Nephron progenitor cell (in vitro differentiated cells): ENCODE measurements around the gene FAM169A.

ENCODE experiments used
- DNase-seq: peaks from one replicate; pipeline ENCODE4 v3.0.0; 2021
- H3K27ac Mint-ChIP-seq: 2 replicates; pipeline ENCODE4 v1.8.0; 2021; ENCODE audit warnings: mild to moderate bottlenecking, moderate library complexity, mixed read lengths
- H3K27me3 Mint-ChIP-seq: 2 replicates; pipeline ENCODE4 v1.8.0; 2021; ENCODE audit warnings: mild to moderate bottlenecking, low read depth, mixed read lengths; ENCODE audit not compliant: poor library complexity
- H3K36me3 Mint-ChIP-seq: 2 replicates; pipeline ENCODE4 v1.8.0; 2021; ENCODE audit warnings: low read depth, mixed read lengths
- H3K4me1 Mint-ChIP-seq: 2 replicates; pipeline ENCODE4 v1.8.0; 2021; ENCODE audit warnings: mixed read lengths
- H3K4me3 Mint-ChIP-seq: 2 replicates; pipeline ENCODE4 v1.8.0; 2021; ENCODE audit warnings: mild to moderate bottlenecking, moderate library complexity, mixed read lengths
- H3K9me3 Mint-ChIP-seq: 2 replicates; pipeline ENCODE4 v1.8.0; 2021; ENCODE audit warnings: mild to moderate bottlenecking, moderate library complexity, mixed read lengths
- TF ChIP-seq, protein P1 (sequence below): fragments of 200-600 bp; sonication (generic); IDR thresholded peaks from 2 replicates; pipeline ENCODE4 v1.5.0; 2021; ENCODE audit warnings: antibody characterized with exemption

Gene FAM169A

DNA sequence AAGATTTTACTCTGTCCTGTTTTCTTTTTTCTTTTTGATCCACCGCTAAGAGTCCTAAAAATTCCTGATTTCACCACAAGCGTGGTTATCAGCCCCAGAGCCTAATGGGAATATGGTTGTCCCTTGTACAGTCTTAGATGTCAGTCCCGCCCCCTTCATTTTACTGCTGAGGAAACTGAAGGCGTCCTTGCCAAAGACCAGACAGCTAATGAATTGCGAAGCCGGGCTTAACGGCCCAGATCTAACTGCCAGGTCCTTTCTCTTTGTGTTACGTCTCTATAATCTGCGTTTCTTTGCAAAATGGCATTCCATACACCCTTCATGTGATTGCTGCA, 98.6 kb downstream of the FAM169A start:
- Mint-ChIP-seq H3K36me3 (peaks cover 36% of the 10 kb centered on the region), H3K27me3 (no peaks in the 10 kb centered on the region)

DNA sequence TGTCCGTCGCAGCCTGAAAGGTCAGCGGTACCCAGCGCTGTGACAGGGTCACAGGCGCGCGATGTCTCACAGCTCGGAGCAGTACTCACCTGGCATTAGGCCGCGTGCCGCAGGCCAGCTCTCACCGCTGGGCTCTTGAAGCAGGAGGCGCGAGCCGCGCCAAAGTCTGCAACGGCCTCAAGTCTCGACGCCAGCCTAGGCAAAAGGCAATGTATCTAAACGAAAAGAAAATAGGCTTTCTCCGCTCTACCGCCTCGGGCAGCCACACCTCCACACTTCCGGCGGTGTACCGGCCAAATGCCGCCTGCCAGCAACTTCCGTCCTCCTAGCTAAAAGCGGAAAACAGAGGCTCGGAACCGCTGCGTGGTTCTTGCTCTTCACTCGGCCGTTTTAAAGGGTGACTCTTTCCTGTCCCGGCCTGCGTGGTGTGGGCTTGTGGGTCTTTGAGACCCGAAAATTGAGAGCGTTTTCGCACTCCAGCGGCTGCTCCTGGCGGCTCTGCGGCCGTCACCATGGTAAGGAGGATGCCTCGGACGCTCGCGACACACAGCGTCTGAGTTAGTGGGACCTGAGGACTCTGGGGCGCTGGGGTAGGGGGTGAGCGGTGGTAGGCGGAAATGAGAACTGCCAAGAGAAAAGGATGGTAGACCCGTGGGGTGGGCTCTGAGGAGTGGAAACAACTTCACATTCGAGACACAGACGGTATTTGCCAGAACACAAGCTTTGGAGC, 99.2 kb downstream of the FAM169A start, which contains the start of the genes GFM2 and NSA2:
Gene GFM2, minus strand, starts transcription at position 269 of the 730 bp plus-strand sequence. CDS start 3,375 bp downstream, outside the sequence.
Gene NSA2, plus strand, starts transcription at position 401 of the 730 bp plus-strand sequence. Its CDS starts 112 bp downstream, at position 513.
- H3K9me3 Mint-ChIP-seq = no peaks in the 10 kb centered on the region
- H3K4me3 Mint-ChIP-seq = peak within 1 kb of the TSS; percentile 100
- H3K27me3 Mint-ChIP-seq = no peaks in the 10 kb centered on the region
- H3K36me3 Mint-ChIP-seq = peaks cover 33% of the 10 kb centered on the region
- peak; percentile 90 for DNase-seq
- TF ChIP-seq, protein P1, sequence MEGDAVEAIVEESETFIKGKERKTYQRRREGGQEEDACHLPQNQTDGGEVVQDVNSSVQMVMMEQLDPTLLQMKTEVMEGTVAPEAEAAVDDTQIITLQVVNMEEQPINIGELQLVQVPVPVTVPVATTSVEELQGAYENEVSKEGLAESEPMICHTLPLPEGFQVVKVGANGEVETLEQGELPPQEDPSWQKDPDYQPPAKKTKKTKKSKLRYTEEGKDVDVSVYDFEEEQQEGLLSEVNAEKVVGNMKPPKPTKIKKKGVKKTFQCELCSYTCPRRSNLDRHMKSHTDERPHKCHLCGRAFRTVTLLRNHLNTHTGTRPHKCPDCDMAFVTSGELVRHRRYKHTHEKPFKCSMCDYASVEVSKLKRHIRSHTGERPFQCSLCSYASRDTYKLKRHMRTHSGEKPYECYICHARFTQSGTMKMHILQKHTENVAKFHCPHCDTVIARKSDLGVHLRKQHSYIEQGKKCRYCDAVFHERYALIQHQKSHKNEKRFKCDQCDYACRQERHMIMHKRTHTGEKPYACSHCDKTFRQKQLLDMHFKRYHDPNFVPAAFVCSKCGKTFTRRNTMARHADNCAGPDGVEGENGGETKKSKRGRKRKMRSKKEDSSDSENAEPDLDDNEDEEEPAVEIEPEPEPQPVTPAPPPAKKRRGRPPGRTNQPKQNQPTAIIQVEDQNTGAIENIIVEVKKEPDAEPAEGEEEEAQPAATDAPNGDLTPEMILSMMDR = no peak
- peak within 1 kb of the TSS; percentile 99 for H3K27ac Mint-ChIP-seq
- peaks cover 30% of the 10 kb centered on the region for H3K4me1 Mint-ChIP-seq

More for the DNA sequence above, 98.6 kb downstream of the FAM169A start:
- H3K9me3 Mint-ChIP-seq = no peaks in the 10 kb centered on the region
- peak; percentile 41 for DNase-seq
- peaks cover 30% of the 10 kb centered on the region for H3K4me1 Mint-ChIP-seq
- TF ChIP-seq, protein P1 = no peak
- H3K27ac Mint-ChIP-seq = peak overlapping the region; percentile 99
- peak overlapping the region; percentile 100 for H3K4me3 Mint-ChIP-seq

DNA sequence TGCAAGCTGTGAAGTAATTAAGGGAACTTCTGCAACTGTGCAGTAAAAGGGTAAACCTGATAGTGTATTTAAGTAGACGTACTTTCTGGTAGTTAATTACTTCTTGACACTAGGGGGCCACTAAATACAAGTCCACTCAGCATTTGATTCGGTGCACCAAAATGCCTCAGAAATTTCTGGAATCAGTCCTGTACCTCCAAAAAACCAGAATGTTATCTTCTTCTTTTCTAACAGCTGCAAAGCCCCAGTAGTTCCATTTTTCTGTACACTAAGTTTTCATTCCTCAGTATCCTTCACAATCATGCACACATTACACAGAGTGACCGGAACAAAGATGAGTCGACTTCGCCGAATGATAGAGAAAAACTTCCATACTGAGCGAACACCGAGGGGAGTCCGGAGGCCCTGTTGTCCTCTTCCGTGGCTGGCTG, 99.8 kb downstream of the FAM169A start:
- Mint-ChIP-seq H3K4me1 (peaks cover 30% of the 10 kb centered on the region), H3K36me3 (peaks cover 27% of the 10 kb centered on the region), H3K27ac (peak overlapping the region; percentile 99), H3K4me3 (peak overlapping the region; percentile 100), H3K9me3 (no peaks in the 10 kb centered on the region), H3K27me3 (no peaks in the 10 kb centered on the region)
- TF ChIP-seq, protein P1 = peak; percentile 41
- DNase-seq = no peak

DNA sequence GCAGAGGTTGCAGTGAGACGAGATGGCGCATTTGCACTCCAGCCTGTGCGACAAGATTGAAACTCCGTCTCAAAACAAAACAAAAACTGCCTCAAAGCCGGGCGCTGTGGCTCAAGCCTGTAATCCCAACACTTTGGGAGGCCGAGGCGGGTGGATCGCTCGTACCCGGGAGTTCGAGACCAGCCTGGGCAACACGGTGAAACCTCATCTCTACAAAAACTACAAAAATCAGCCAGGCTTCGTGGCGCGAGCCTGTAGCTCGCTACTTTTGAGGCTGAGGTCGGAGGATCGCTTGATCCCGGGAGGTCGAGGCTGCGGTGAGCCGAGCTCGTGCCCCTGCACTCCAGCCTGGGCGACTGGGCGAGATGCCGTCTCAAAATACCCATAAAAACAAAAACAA, 100.3 kb downstream of the FAM169A start:
- Mint-ChIP-seq H3K4me3 (peak overlapping the region; percentile 100), H3K27ac (no peak overlapping the region), H3K9me3 (no peaks in the 10 kb centered on the region), H3K27me3 (no peaks in the 10 kb centered on the region), H3K36me3 (peaks cover 22% of the 10 kb centered on the region), H3K4me1 (peaks cover 30% of the 10 kb centered on the region)
- DNase-seq = no peak
- TF ChIP-seq, protein P1 = no peak

DNA sequence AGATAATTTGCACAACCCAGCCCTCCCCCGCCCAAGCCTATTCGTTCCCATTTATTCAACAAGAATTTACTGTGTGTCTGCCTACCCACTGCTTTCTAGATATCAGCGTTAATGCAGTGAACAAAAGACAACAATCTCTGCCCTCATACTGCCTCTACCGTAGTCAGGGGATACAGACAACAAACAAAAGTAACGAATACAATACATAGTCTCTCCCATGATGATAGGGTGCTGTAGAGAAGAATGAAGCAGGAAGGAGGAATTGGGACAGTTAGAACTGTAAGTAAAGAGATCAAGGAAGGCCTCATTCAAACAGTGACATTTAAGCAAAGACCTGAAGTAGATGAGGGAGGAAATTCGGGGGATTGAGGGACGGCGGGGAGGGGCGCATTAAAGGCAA, 101.0 kb downstream of the FAM169A start:
- Mint-ChIP-seq H3K9me3 (no peaks in the 10 kb centered on the region), H3K27me3 (no peaks in the 10 kb centered on the region), H3K27ac (peak overlapping the region; percentile 86), H3K4me1 (peaks cover 30% of the 10 kb centered on the region), H3K36me3 (peaks cover 15% of the 10 kb centered on the region), H3K4me3 (peak overlapping the region; percentile 100)
- DNase-seq = no peak
- TF ChIP-seq, protein P1 = no peak

GRCh38 chr5:74763504-74763903, 102.7 kb downstream of the FAM169A start:
- TF ChIP-seq, protein P1 = no peak
- DNase-seq = no peak
- Mint-ChIP-seq H3K27me3 (no peaks in the 10 kb centered on the region), H3K36me3 (peaks cover 3% of the 10 kb centered on the region), H3K9me3 (no peaks in the 10 kb centered on the region), H3K4me1 (peaks cover 30% of the 10 kb centered on the region), H3K4me3 (no peak overlapping the region), H3K27ac (no peak overlapping the region)
